ENCODE results near the gene CRHR1. TPM values are rescaled to one million over a fixed set of nuclear protein-coding genes. Genes with fewer than 3 reads are reported as not detected.

The CRHR1 gene
- total RNA-seq, 3 donors from 2014 or later (not counting 1 experiment from before 2014, with no cell fraction given), result not detected

- H3K27ac ChIP-seq (ENCODE audit: low read length), result no peak overlapping the region
- H3K4me1 ChIP-seq (ENCODE audit: control insufficient read depth, insufficient read depth, low read length), result no peaks in the 10 kb centered on the region
- WGBS (ENCODE audit: insufficient coverage), result 54% methylated on average over 4 of the region's 4 CpGs
- no peak overlapping the region for H3K4me3 ChIP-seq (ENCODE audit: low read length)
- no peaks in the 10 kb centered on the region for H3K4me1 Mint-ChIP-seq
- H3K9me3 ChIP-seq (ENCODE audit: control insufficient read depth, insufficient read depth, low read length), result no peaks in the 10 kb centered on the region
- DNase-seq (no peak), ATAC-seq (no peak)
- TF ChIP-seq CTCF (IDR thresholded peaks at IDR 0.05), result no peak
- intact Hi-C loops (cut with micrococcal nuclease), result no loop called here
- H3K36me3 Mint-ChIP-seq, result no peaks in the 10 kb centered on the region
- H3K36me3 ChIP-seq (ENCODE audit: control insufficient read depth, insufficient read depth, low read length), result no peaks in the 10 kb centered on the region
- H3K27me3 ChIP-seq (ENCODE audit: control insufficient read depth, insufficient read depth, low read length), result peaks cover 2% of the 10 kb centered on the region
- H3K27ac Mint-ChIP-seq, result no peak overlapping the region
- no peaks in the 10 kb centered on the region for H3K9me3 Mint-ChIP-seq
- H3K27me3 Mint-ChIP-seq (ENCODE audit: low read depth in 2 of 2), result peaks cover 26 to 27% of the 10 kb centered on the region in 2 donors
- H3K4me3 Mint-ChIP-seq, result no peak overlapping the region
Measured at GRCh38 chr17:45768000-45768399, 16.1 kb upstream of the CRHR1 start.

- intact Hi-C loops (cut with micrococcal nuclease), result no loop called here
- Mint-ChIP-seq H3K27me3 (ENCODE audit: low read depth in 2 of 2) (peaks cover 20 to 32% of the 10 kb centered on the region in 2 donors), H3K4me1 (no peaks in the 10 kb centered on the region), H3K36me3 (no peaks in the 10 kb centered on the region), H3K27ac (no peak overlapping the region), H3K4me3 (no peak overlapping the region), H3K9me3 (no peaks in the 10 kb centered on the region)
- ATAC-seq (no peak), DNase-seq (no peak)
- Histone ChIP-seq H3K27ac (ENCODE audit: low read length) (no peak overlapping the region), H3K4me1 (ENCODE audit: control insufficient read depth, insufficient read depth, low read length) (no peaks in the 10 kb centered on the region), H3K27me3 (ENCODE audit: control insufficient read depth, insufficient read depth, low read length) (no peaks in the 10 kb centered on the region), H3K36me3 (ENCODE audit: control insufficient read depth, insufficient read depth, low read length) (no peaks in the 10 kb centered on the region), H3K4me3 (ENCODE audit: low read length) (no peak overlapping the region), H3K9me3 (ENCODE audit: control insufficient read depth, insufficient read depth, low read length) (no peaks in the 10 kb centered on the region)
- WGBS (ENCODE audit: insufficient coverage), result 49% methylated on average over 10 of the region's 10 CpGs
- no peak for TF ChIP-seq CTCF (IDR thresholded peaks at IDR 0.05)
Measured at GRCh38 chr17:45770632-45771270, 13.4 kb upstream of the CRHR1 start.

GRCh38 chr17:45771271-45771959 lies 12.7 kb upstream of the CRHR1 start:
- Mint-ChIP-seq H3K4me1 (no peaks in the 10 kb centered on the region), H3K9me3 (no peaks in the 10 kb centered on the region), H3K36me3 (no peaks in the 10 kb centered on the region), H3K4me3 (no peak overlapping the region), H3K27me3 (ENCODE audit: low read depth in 2 of 2) (peaks cover 22 to 32% of the 10 kb centered on the region in 2 donors), H3K27ac (no peak overlapping the region)
- 57% methylated on average over 12 of the region's 12 CpGs for WGBS (ENCODE audit: insufficient coverage)
- no peaks in the 10 kb centered on the region for H3K4me1 ChIP-seq (ENCODE audit: control insufficient read depth, insufficient read depth, low read length)
- no peaks in the 10 kb centered on the region for H3K36me3 ChIP-seq (ENCODE audit: control insufficient read depth, insufficient read depth, low read length)
- ATAC-seq, result no peak
- no peak for TF ChIP-seq CTCF (IDR thresholded peaks at IDR 0.05)
- no peaks in the 10 kb centered on the region for H3K9me3 ChIP-seq (ENCODE audit: control insufficient read depth, insufficient read depth, low read length)
- DNase-seq, result no peak
- no peak overlapping the region for H3K4me3 ChIP-seq (ENCODE audit: low read length)
- H3K27ac ChIP-seq (ENCODE audit: low read length), result no peak overlapping the region
- intact Hi-C loops (cut with micrococcal nuclease), result no loop called here
- H3K27me3 ChIP-seq (ENCODE audit: control insufficient read depth, insufficient read depth, low read length), result no peaks in the 10 kb centered on the region
